ENCODE results near the gene WDR59. TPM values are rescaled to one million over a fixed set of nuclear protein-coding genes. Genes with fewer than 3 reads are reported as not detected.

Gene WDR59
- total and polyA plus RNA-seq, 9 of the 15 experiments (the other 6 are each of a cell fraction or from before 2014, with no cell fraction given): 12.7 to 126 (median 34.7) TPM

GRCh38 chr16:74877706-74878105, 107.2 kb downstream of the WDR59 start:
- TF ChIP-seq ZBTB12 (CRISPR knock-in tag; IDR thresholded peaks at IDR 0.05) (no peak), RBM22 (IDR thresholded peaks at IDR 0.05; ENCODE audit: low read depth, low read length, poor library complexity, severe bottlenecking) (no peak), CHD1 (IDR thresholded peaks at IDR 0.05; ENCODE audit: low read length) (no peak), DEAF1 (CRISPR knock-in tag; IDR thresholded peaks at IDR 0.05) (no peak), ZNF655 (CRISPR knock-in tag; IDR thresholded peaks at IDR 0.05) (no peak)
- POLR2A ChIA-PET: interaction anchor here (0.8 kb wide), 1 partner anchor 152 kb away, joined by 3 read pairs; no protein-coding TSS in a partner anchor

More at GRCh38 chr16:74877706-74878105, 107.2 kb downstream of the WDR59 start:
- Histone ChIP-seq H3K9me1 (ENCODE audit: control insufficient read depth, insufficient read depth, low read length) (no peaks in the 10 kb centered on the region), H4K20me1 (replicated peaks; ENCODE audit: control insufficient read depth, insufficient read depth, low read length) (no peaks in the 10 kb centered on the region), H3K27me3 (ENCODE audit: control insufficient read depth in 2 of 2, insufficient read depth in 2 of 2, low read length in 2 of 2) (no peaks in the 10 kb centered on the region), H3K36me3 (ENCODE audit: control insufficient read depth, insufficient read depth, low read length) (peaks cover 48% of the 10 kb centered on the region; the same call in 2 of the 3 replicates), H3K9me3 (replicated peaks; ENCODE audit: control insufficient read depth, insufficient read depth, low read depth, low read length) (no peaks in the 10 kb centered on the region), H3K4me1 (replicated peaks in 1 of 2; ENCODE audit: control insufficient read depth in 2 of 2, insufficient read depth in 2 of 2, low read length in 2 of 2) (0 out of 5 replicates have a peak, but pooled peaks cover 0 to 4% of the 10 kb centered on the region in 2 experiments), H3K9ac (ENCODE audit: insufficient read depth in 1 of 2, low read depth in 2 of 2, low read length in 2 of 2) (no peak overlapping the region), H2AFZ (ENCODE audit: low read depth, low read length) (no peak overlapping the region), H3K4me3 (no peak overlapping the region), H3K27ac (ENCODE audit: extremely low read depth, low read depth, low read length) (no peak overlapping the region), H3K4me2 (ENCODE audit: insufficient read depth, low read length) (no peak overlapping the region), H3K79me2 (ENCODE audit: control insufficient read depth, insufficient read depth, low read length) (no peaks in the 10 kb centered on the region)
- 83% methylated on average over 6 of the region's 7 CpGs for WGBS (ENCODE audit: insufficient coverage, low coverage, missing lambda C conversion rate)
- CTCF ChIA-PET (ENCODE audit: low intra/inter-chr PET ratio): no interaction called here
- ATAC-seq (no peak), FAIRE-seq (no peak), DNase-seq (ENCODE audit: extremely low read depth in 1 of 4, low spot score in 3 of 4) (no peak)
- BruUV-seq (replicated peaks): no TSS peak
- in situ Hi-C loops (cut with MboI) (no loop called here), intact Hi-C loops (cut with micrococcal nuclease) (no loop called here)
